ENCODE results near the gene SDF4.

DNA sequence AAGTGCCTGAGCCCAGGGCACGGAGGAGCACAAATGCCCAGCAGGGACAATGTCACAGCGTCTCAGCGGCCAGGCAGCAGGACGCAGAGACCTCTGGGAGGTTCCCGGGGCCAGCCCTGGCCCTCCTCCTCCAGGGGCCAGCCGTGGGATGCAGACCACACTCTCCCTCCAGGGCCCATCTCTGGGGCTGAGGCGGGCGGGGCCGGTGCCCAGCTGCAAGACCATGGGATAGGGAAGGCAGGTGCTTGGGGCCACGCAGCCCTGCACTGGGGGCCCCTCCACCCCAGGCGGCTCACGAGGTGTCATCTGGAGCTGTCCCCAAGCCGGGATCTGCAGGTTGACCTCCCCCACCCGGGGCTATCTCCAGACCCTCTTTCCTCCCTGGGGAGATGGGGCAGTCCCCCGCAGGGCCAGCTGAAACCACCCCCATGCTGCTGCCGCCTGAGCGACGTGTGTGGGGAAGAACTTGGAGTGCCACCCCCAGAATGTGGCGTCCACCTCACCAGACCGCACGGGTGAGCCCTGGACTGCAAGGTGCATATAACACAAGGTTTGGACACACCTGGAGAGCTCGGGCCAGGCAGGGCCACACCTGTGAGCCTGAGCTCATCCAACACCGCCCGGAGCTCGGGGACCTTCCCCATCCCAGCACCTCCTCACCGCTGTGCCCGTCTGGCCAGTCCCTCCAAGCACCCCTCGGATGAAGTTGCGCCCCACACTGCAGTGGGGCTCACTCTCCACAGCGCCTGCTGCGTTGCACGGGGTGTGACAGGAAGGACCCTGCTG, 62.2 kb downstream of the SDF4 start:
- TF ChIP-seq TARDBP (IDR thresholded peaks at IDR 0.05) (no peak), ZNF384 (IDR thresholded peaks at IDR 0.05) (no peak), FOXK2 (IDR thresholded peaks at IDR 0.05) (no peak), NFRKB (IDR thresholded peaks at IDR 0.05) (no peak), FOXM1 (IDR thresholded peaks at IDR 0.05; ENCODE audit: borderline replicate concordance) (no peak), SP1 (IDR thresholded peaks at IDR 0.05) (no peak), BHLHE40 (IDR thresholded peaks at IDR 0.05; ENCODE audit: borderline replicate concordance) (no peak), L3MBTL2 (conservative IDR thresholded peaks at IDR 0.05) (no peak), HDGF (IDR thresholded peaks at IDR 0.05; ENCODE audit: borderline replicate concordance) (no peak), ELF4 (IDR thresholded peaks at IDR 0.05) (no peak), ARNT (IDR thresholded peaks at IDR 0.05) (no peak)
- TF ChIP-seq, protein P1, sequence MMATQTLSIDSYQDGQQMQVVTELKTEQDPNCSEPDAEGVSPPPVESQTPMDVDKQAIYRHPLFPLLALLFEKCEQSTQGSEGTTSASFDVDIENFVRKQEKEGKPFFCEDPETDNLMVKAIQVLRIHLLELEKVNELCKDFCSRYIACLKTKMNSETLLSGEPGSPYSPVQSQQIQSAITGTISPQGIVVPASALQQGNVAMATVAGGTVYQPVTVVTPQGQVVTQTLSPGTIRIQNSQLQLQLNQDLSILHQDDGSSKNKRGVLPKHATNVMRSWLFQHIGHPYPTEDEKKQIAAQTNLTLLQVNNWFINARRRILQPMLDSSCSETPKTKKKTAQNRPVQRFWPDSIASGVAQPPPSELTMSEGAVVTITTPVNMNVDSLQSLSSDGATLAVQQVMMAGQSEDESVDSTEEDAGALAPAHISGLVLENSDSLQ (IDR thresholded peaks at IDR 0.05), result no peak
